ENCODE measurements around the gene TEX48. TPM values are rescaled to one million over a fixed set of nuclear protein-coding genes. Genes with fewer than 3 reads are reported as not detected.

TEX48 gene
- total RNA-seq, 1 experiment from 2014 or later = 2.4 TPM

DNA sequence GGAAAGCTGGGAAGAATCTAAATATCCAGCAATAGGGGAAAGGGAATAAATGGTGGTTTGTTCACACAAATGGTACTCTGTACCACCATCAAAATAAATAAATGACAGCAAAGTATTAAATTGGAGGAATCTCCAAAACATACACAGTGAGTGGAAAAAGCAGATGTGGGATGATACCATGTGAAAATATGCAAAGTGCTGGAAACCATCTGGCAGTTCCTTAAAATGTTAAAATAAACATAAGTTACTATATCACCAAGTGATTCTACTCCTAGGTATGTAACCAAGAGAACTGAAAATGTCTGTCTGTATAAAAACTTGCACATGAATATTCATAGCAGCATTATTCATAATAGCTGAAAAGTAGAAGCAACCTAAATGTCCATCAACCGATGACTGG is 41.9 kb upstream of the TEX48 start:
- CTCF ChIA-PET = no interaction called here
- Histone ChIP-seq H3K9me2 (replicated peaks; ENCODE audit: low read length) (no peaks in the 10 kb centered on the region), H3K4me3 (ENCODE audit: low read length) (no peak overlapping the region), H3K36me3 (ENCODE audit: low read depth, low read length) (no peaks in the 10 kb centered on the region), H4K20me1 (ENCODE audit: low read length) (no peaks in the 10 kb centered on the region), H3K27me3 (ENCODE audit: low read length) (no peaks in the 10 kb centered on the region), H3K27ac (ENCODE audit: low read length) (no peak overlapping the region), H2AFZ (ENCODE audit: low read length) (no peak overlapping the region), H3K4me2 (ENCODE audit: low read length) (no peak overlapping the region), H3K79me2 (ENCODE audit: low read length) (no peaks in the 10 kb centered on the region), H3K9me3 (ENCODE audit: low read length) (no peaks in the 10 kb centered on the region), H3F3A (ENCODE audit: low read length, unreplicated experiment) (no peaks in the 10 kb centered on the region), H3K9ac (ENCODE audit: low read length) (no peak overlapping the region), H3K4me1 (ENCODE audit: insufficient read depth, low read length) (peaks cover 40% of the 10 kb centered on the region)
- POLR2A ChIA-PET (ENCODE audit: unreplicated experiment) = no interaction called here
- BruUV-seq (replicated peaks) = no TSS peak
- no peak for TF ChIP-seq EZH2 (IDR thresholded peaks at IDR 0.05; ENCODE audit: low read length, unreplicated experiment)
- TF ChIP-seq EZH2phosphoT487 (IDR thresholded peaks at IDR 0.05; ENCODE audit: borderline replicate concordance, low read length) = no peak
- TF ChIP-seq, protein P1, sequence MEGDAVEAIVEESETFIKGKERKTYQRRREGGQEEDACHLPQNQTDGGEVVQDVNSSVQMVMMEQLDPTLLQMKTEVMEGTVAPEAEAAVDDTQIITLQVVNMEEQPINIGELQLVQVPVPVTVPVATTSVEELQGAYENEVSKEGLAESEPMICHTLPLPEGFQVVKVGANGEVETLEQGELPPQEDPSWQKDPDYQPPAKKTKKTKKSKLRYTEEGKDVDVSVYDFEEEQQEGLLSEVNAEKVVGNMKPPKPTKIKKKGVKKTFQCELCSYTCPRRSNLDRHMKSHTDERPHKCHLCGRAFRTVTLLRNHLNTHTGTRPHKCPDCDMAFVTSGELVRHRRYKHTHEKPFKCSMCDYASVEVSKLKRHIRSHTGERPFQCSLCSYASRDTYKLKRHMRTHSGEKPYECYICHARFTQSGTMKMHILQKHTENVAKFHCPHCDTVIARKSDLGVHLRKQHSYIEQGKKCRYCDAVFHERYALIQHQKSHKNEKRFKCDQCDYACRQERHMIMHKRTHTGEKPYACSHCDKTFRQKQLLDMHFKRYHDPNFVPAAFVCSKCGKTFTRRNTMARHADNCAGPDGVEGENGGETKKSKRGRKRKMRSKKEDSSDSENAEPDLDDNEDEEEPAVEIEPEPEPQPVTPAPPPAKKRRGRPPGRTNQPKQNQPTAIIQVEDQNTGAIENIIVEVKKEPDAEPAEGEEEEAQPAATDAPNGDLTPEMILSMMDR (conservative IDR thresholded peaks at IDR 0.05; ENCODE audit: low read depth, low read length) = no peak
- ATAC-seq (no peak), DNase-seq (no peak)
- intact Hi-C loops (cut with micrococcal nuclease) = no loop called here

DNA sequence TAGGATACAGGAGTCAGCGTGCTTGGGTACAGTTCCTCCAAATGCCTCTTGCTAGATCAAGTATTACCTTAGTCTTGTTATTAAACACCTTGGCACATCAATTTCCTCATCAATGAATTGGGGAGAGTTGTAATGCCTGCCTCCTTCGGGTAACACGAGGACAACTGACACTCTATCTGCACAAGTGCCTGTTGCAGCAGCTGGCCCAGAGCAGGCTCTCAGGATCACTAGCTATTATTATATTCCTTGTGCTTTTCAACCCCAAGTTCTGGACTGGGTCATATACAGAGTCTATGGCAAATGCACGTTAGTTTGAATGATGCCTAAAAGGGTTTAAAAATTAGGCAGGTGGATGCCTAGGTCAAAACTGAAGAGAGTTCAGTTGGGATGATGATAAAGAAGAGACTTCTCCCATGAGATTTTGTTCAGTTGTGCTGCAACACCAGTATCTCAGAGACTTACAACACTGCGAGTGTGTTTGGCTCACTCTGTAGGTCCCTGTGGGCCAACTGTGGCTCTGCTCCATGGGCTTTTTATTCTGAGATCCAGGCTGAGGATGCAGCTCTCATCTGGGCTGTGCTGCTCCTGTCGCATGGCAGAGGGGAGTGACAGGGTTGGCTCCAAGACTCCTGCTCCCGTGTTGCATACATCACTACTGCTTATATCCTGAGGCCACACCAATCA is 41.1 kb upstream of the TEX48 start:
- CTCF ChIA-PET = no interaction called here
- intact Hi-C loops (cut with micrococcal nuclease) = no loop called here

More for the DNA sequence above, 41.1 kb upstream of the TEX48 start:
- Histone ChIP-seq H3K79me2 (ENCODE audit: low read length) (no peaks in the 10 kb centered on the region), H3K9ac (ENCODE audit: low read length) (peak overlapping the region; percentile 25), H2AFZ (ENCODE audit: low read length) (no peak overlapping the region), H4K20me1 (ENCODE audit: low read length) (no peaks in the 10 kb centered on the region), H3K9me2 (replicated peaks; ENCODE audit: low read length) (no peaks in the 10 kb centered on the region), H3K9me3 (ENCODE audit: low read length) (no peaks in the 10 kb centered on the region), H3K27me3 (ENCODE audit: low read length) (no peaks in the 10 kb centered on the region), H3K27ac (ENCODE audit: low read length) (peak overlapping the region; percentile 97), H3F3A (ENCODE audit: low read length, unreplicated experiment) (no peaks in the 10 kb centered on the region), H3K4me3 (ENCODE audit: low read length) (no peak overlapping the region), H3K36me3 (ENCODE audit: low read depth, low read length) (no peaks in the 10 kb centered on the region), H3K4me1 (ENCODE audit: insufficient read depth, low read length) (peaks cover 46% of the 10 kb centered on the region), H3K4me2 (ENCODE audit: low read length) (no peak overlapping the region)
- ATAC-seq (no peak), DNase-seq (no peak)
- no TSS peak for BruUV-seq (replicated peaks)
- TF ChIP-seq EZH2phosphoT487 (IDR thresholded peaks at IDR 0.05; ENCODE audit: borderline replicate concordance, low read length) (no peak), EZH2 (IDR thresholded peaks at IDR 0.05; ENCODE audit: low read length, unreplicated experiment) (no peak)
- TF ChIP-seq, protein P1 (conservative IDR thresholded peaks at IDR 0.05; ENCODE audit: low read depth, low read length) = no peak
- POLR2A ChIA-PET (ENCODE audit: unreplicated experiment) = interaction anchor here (0.6 kb wide), 1 partner anchor 183 kb away, joined by 5 read pairs; no protein-coding TSS in a partner anchor

Measured in PC-3 (cell line).